SHP77 treated with DMSO at 0.1 percent for 48 hours (cell line): ENCODE results near the gene PROZ.
"Not testable (repeated sequence)": the region's sequence is repeated elsewhere in the genome, so short reads cannot be mapped to it uniquely, and the experiment has no call there.

Experiments used
- DNase-seq: peaks from one replicate; lab custom pipeline; 2025; lab: John Stamatoyannopoulos, UW

PROZ gene

GRCh38 chr13:113157206-113157928 lies 1.1 kb upstream of the PROZ start:
- no peak for DNase-seq

- DNase-seq: no peak
Observed at GRCh38 chr13:113158946-113159345, 498 bp downstream of the PROZ start.

GRCh38 chr13:113159701-113160100 lies 1.3 kb downstream of the PROZ start:
- DNase-seq: no peak

GRCh38 chr13:113160983-113161382 lies 2.5 kb downstream of the PROZ start:
- DNase-seq: no peak

- DNase-seq: no peak
Observed at GRCh38 chr13:113161433-113161832, 3.0 kb downstream of the PROZ start.

GRCh38 chr13:113161975-113162374 lies 3.5 kb downstream of the PROZ start:
- not testable (repeated sequence) for DNase-seq

- DNase-seq: peak; percentile 26
Observed at GRCh38 chr13:113162783-113163685, 4.6 kb downstream of the PROZ start.

GRCh38 chr13:113164492-113164891 lies 6.0 kb downstream of the PROZ start:
- no peak for DNase-seq

- DNase-seq: no peak
Observed at GRCh38 chr13:113166266-113166665, 7.8 kb downstream of the PROZ start.

- DNase-seq: no peak
Observed at GRCh38 chr13:113166681-113167080, 8.2 kb downstream of the PROZ start.

- DNase-seq: no peak
Observed at GRCh38 chr13:113167155-113167554, 8.7 kb downstream of the PROZ start.

- DNase-seq: no peak
Observed at GRCh38 chr13:113167575-113167974, 9.1 kb downstream of the PROZ start.

GRCh38 chr13:113168211-113168610 lies 9.8 kb downstream of the PROZ start:
- DNase-seq: no peak

- peak; percentile 80 for DNase-seq
Observed at GRCh38 chr13:113169277-113170272, 11.1 kb downstream of the PROZ start.

GRCh38 chr13:113170511-113170910 lies 12.1 kb downstream of the PROZ start:
- no peak for DNase-seq

- no peak for DNase-seq
Observed at GRCh38 chr13:113171250-113172125, 13.0 kb downstream of the PROZ start.

- no peak for DNase-seq
Observed at GRCh38 chr13:113172419-113172926, 14.0 kb downstream of the PROZ start.

GRCh38 chr13:113176280-113176679 lies 17.8 kb downstream of the PROZ start:
- no peak for DNase-seq

- no peak for DNase-seq
Observed at GRCh38 chr13:113176822-113177221, 18.4 kb downstream of the PROZ start.

GRCh38 chr13:113178070-113178895 lies 19.8 kb downstream of the PROZ start:
- DNase-seq: no peak
